ENCODE data around the gene CABP4. TPM values are rescaled to one million over a fixed set of nuclear protein-coding genes. Genes with fewer than 3 reads are reported as not detected.

Gene CABP4
- total RNA-seq, 1 experiment from 2014 or later = 0.55 TPM

DNA sequence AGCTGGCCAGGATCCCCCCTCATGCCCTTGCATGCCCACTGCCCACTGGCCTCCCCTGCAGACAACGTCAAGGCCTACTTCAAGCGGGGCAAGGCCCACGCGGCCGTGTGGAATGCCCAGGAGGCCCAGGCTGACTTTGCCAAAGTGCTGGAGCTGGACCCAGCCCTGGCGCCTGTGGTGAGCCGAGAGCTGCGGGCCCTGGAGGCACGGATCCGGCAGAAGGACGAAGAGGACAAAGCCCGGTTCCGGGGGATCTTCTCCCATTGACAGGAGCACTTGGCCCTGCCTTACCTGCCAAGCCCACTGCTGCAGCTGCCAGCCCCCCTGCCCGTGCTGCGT lies 35.5 kb downstream of the CABP4 start:
- H2AFZ ChIP-seq (ENCODE audit: low read length) = no peak overlapping the region
- DNase-seq (no peak), ATAC-seq (0 out of 2 replicates have a peak, but pooled peaks have one; percentile 7)
- no peaks in the 10 kb centered on the region for H3K79me2 ChIP-seq (ENCODE audit: low read length)
- no TSS peak for BruUV-seq (replicated peaks)
- no peaks in the 10 kb centered on the region for H4K20me1 ChIP-seq (ENCODE audit: low read length)
- H3K4me2 ChIP-seq (ENCODE audit: low read length) = no peak overlapping the region
- CTCF ChIA-PET = no interaction called here
- TF ChIP-seq, protein P1, sequence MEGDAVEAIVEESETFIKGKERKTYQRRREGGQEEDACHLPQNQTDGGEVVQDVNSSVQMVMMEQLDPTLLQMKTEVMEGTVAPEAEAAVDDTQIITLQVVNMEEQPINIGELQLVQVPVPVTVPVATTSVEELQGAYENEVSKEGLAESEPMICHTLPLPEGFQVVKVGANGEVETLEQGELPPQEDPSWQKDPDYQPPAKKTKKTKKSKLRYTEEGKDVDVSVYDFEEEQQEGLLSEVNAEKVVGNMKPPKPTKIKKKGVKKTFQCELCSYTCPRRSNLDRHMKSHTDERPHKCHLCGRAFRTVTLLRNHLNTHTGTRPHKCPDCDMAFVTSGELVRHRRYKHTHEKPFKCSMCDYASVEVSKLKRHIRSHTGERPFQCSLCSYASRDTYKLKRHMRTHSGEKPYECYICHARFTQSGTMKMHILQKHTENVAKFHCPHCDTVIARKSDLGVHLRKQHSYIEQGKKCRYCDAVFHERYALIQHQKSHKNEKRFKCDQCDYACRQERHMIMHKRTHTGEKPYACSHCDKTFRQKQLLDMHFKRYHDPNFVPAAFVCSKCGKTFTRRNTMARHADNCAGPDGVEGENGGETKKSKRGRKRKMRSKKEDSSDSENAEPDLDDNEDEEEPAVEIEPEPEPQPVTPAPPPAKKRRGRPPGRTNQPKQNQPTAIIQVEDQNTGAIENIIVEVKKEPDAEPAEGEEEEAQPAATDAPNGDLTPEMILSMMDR (conservative IDR thresholded peaks at IDR 0.05; ENCODE audit: low read depth, low read length) = no peak
- TF ChIP-seq EZH2 (IDR thresholded peaks at IDR 0.05; ENCODE audit: low read length, unreplicated experiment) (no peak), EZH2phosphoT487 (IDR thresholded peaks at IDR 0.05; ENCODE audit: borderline replicate concordance, low read length) (no peak)
- no peak overlapping the region for H3K27ac ChIP-seq (ENCODE audit: low read length)
- H3K36me3 ChIP-seq (ENCODE audit: low read depth, low read length) = no peaks in the 10 kb centered on the region; the same call in 1 of the 2 replicates
- H3K9me3 ChIP-seq (ENCODE audit: low read length) = no peaks in the 10 kb centered on the region
- H3F3A ChIP-seq (ENCODE audit: low read length, unreplicated experiment) = no peaks in the 10 kb centered on the region
- H3K9me2 ChIP-seq (replicated peaks; ENCODE audit: low read length) = no peaks in the 10 kb centered on the region
- H3K4me1 ChIP-seq (ENCODE audit: insufficient read depth, low read length) = no peaks in the 10 kb centered on the region
- H3K9ac ChIP-seq (ENCODE audit: low read length) = no peak overlapping the region
- no peak overlapping the region for H3K4me3 ChIP-seq (ENCODE audit: low read length)
- intact Hi-C loops (cut with micrococcal nuclease) = no loop called here
- POLR2A ChIA-PET (ENCODE audit: unreplicated experiment) = no interaction called here
- H3K27me3 ChIP-seq (ENCODE audit: low read length) = no peaks in the 10 kb centered on the region

DNA sequence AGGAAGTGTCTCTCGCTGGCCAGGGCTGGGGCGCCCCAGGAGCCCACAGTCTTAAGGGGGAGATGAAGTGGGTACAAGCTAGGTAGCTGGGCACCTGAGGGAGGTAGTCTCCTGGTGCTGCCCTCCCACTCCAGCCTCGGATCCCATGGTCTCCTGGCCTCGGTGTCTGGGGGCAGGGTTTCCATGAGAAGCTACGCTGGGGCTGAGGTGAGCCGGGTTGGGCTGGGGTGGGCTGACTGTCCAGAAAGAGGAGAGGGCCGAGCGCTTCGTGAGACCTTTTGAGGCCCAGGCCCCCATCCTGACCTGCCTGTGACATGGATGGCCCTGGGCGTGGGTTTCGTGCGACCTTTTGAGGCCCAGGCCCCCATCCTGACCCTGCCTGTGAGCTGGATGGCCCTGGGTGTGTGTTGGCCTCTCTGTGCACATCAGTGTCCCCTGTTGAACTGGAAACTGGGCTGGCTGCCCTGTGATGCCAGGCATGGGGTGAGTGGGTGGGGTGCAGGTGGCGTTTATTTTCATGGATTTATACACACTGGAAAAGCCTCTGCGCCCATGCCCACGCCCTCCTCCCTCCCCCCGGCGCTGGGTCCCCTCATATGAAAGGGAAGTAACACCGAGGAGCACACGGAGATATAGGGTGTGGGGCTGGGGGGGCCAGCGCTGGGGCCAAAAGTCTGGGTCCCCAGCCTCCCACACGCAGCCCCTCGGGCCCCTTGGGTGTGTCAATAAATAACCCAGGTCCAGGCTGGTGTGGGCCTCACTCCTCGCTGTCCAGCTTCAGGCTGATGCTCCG lies 36.3 kb downstream of the CABP4 start:
- Histone ChIP-seq H3K4me2 (ENCODE audit: low read length) (no peak overlapping the region), H3F3A (ENCODE audit: low read length, unreplicated experiment) (no peaks in the 10 kb centered on the region), H3K9me3 (ENCODE audit: low read length) (no peaks in the 10 kb centered on the region), H2AFZ (ENCODE audit: low read length) (no peak overlapping the region), H3K79me2 (ENCODE audit: low read length) (no peaks in the 10 kb centered on the region), H3K36me3 (ENCODE audit: low read depth, low read length) (no peaks in the 10 kb centered on the region; the same call in 1 of the 2 replicates), H3K4me1 (ENCODE audit: insufficient read depth, low read length) (no peaks in the 10 kb centered on the region), H4K20me1 (ENCODE audit: low read length) (no peaks in the 10 kb centered on the region), H3K27ac (ENCODE audit: low read length) (no peak overlapping the region), H3K4me3 (ENCODE audit: low read length) (no peak overlapping the region), H3K9me2 (replicated peaks; ENCODE audit: low read length) (no peaks in the 10 kb centered on the region), H3K27me3 (ENCODE audit: low read length) (no peaks in the 10 kb centered on the region), H3K9ac (ENCODE audit: low read length) (no peak overlapping the region)
- no peak; the same call in 1 of the 2 replicates for ATAC-seq
- BruUV-seq (replicated peaks) = no TSS peak
- intact Hi-C loops (cut with micrococcal nuclease) = no loop called here
- TF ChIP-seq, protein P1 (conservative IDR thresholded peaks at IDR 0.05; ENCODE audit: low read depth, low read length) = no peak
- no peak for TF ChIP-seq EZH2 (IDR thresholded peaks at IDR 0.05; ENCODE audit: low read length, unreplicated experiment)
- TF ChIP-seq EZH2phosphoT487 (IDR thresholded peaks at IDR 0.05; ENCODE audit: borderline replicate concordance, low read length) = no peak
- no peak for DNase-seq
- ChIA-PET POLR2A (ENCODE audit: unreplicated experiment) (no interaction called here), CTCF (no interaction called here)

DNA sequence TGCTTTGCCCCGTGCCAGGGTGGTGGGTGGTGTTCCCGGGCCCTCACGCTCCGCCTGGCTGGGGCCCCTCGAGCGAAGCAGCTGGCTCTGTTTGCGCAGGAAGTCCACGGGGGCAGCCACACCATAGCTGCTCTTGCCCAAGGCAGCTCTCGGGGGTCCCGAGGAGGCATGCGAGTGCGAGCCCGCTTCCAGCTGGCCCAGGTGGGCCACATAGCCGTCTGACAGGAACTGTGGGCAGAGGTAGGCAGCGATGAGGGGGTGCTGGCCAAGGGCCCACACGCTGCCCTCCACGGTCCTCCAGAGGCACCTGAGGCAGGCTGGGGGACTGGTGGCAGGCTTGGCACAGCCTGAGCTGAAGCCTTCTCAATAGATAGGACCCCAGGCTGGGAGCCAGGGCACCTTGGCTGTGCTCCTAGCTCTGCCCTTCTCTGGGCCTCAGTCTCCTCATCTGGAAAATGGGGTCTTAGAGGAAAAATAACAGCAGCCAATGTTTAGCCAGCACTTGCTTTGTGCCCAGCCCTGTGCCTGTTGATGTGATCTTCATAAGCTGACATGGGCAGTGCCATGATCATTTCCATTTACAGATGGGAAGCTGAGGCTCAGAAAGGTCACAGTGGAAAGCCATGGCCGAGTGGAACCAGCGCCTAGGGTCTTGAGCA lies 37.0 kb downstream of the CABP4 start:
- Histone ChIP-seq H3K4me1 (ENCODE audit: insufficient read depth, low read length) (no peaks in the 10 kb centered on the region), H3K79me2 (ENCODE audit: low read length) (no peaks in the 10 kb centered on the region), H2AFZ (ENCODE audit: low read length) (no peak overlapping the region), H3K9ac (ENCODE audit: low read length) (no peak overlapping the region), H3K4me2 (ENCODE audit: low read length) (no peak overlapping the region), H3K27me3 (ENCODE audit: low read length) (no peaks in the 10 kb centered on the region), H4K20me1 (ENCODE audit: low read length) (no peaks in the 10 kb centered on the region), H3K4me3 (ENCODE audit: low read length) (no peak overlapping the region), H3K27ac (ENCODE audit: low read length) (no peak overlapping the region), H3K9me2 (replicated peaks; ENCODE audit: low read length) (no peaks in the 10 kb centered on the region), H3K36me3 (ENCODE audit: low read depth, low read length) (no peaks in the 10 kb centered on the region; the same call in 1 of the 2 replicates), H3K9me3 (ENCODE audit: low read length) (no peaks in the 10 kb centered on the region), H3F3A (ENCODE audit: low read length, unreplicated experiment) (no peaks in the 10 kb centered on the region)
- BruUV-seq (replicated peaks) = no TSS peak
- ATAC-seq (no peak), DNase-seq (no peak)
- intact Hi-C loops (cut with micrococcal nuclease) = no loop called here
- POLR2A ChIA-PET (ENCODE audit: unreplicated experiment) = no interaction called here
- CTCF ChIA-PET = no interaction called here
- no peak for TF ChIP-seq EZH2phosphoT487 (IDR thresholded peaks at IDR 0.05; ENCODE audit: borderline replicate concordance, low read length)
- no peak for TF ChIP-seq EZH2 (IDR thresholded peaks at IDR 0.05; ENCODE audit: low read length, unreplicated experiment)
- TF ChIP-seq, protein P1 (conservative IDR thresholded peaks at IDR 0.05; ENCODE audit: low read depth, low read length) = no peak

Measured in PC-3 (cell line).